SK-N-SH (cell line): ENCODE results near the gene NECTIN1. TPM values are rescaled to one million over a fixed set of nuclear protein-coding genes. Genes with fewer than 3 reads are reported as not detected.

Experiments used
- CTCF ChIA-PET: fragments of 300-600, 350-600 bp; formaldehyde crosslinking; extraction: SDS; loops from one replicate; lab custom pipeline; 2021; lab: Yijun Ruan, JAX
- POLR2A ChIA-PET: fragments of 350-600 bp; sonication (Branson Sonifier 250); formaldehyde crosslinking; extraction: SDS; loops from one replicate; lab custom pipeline; 2020; ENCODE audit warnings: antibody characterized with exemption, inconsistent platforms; lab: Yijun Ruan, JAX
- DNase-seq: peaks from one replicate; pipeline ENCODE4 v3.0.0; 2012
- H2AFZ ChIP-seq: fragments of 200-600 bp; sonication (generic); 2 replicates; pipeline ENCODE4 v1.8.1; 2016; ENCODE audit warnings: antibody characterized with exemption, mild to moderate bottlenecking, low read depth
- H3F3A ChIP-seq: fragments of 200-600 bp; sonication (generic); replicated peaks from 2 replicates; pipeline ENCODE3; 2016; ENCODE audit warnings: antibody characterized with exemption, mild to moderate bottlenecking; ENCODE audit not compliant: insufficient read depth
- H3K27ac ChIP-seq, 2 experiments: fragments of 200-500 bp in 1 of 2; fragments of 200-600 bp in 1 of 2; sonication (Bioruptor generic) in 1 of 2; sonication (generic), shearing (Covaris generic) in 1 of 2; 2 replicates each; pipeline versions ENCODE4 v1.5.1 to v1.6.1; 2014 to 2016; ENCODE audit warnings: low read depth in 2 of 2, inconsistent platforms in 1 of 2, low read length in 1 of 2, mild to moderate bottlenecking in 1 of 2, mixed read lengths in 1 of 2
- H3K27me3 ChIP-seq: fragments of 200-600 bp; sonication (generic), shearing (Covaris generic); 2 replicates; pipeline ENCODE4 v1.6.1; 2016; ENCODE audit warnings: mixed run types; ENCODE audit not compliant: insufficient read depth
- H3K36me3 ChIP-seq, 2 experiments: fragments of 200-500 bp in 1 of 2; fragments of 200-600 bp in 1 of 2; sonication (Bioruptor generic) in 1 of 2; sonication (generic) in 1 of 2; replicated peaks in 1 of 2; 2 replicates each; pipeline versions ENCODE3 to v1.5.1; 2014 to 2016; ENCODE audit warnings: low read length in 1 of 2, mild to moderate bottlenecking in 1 of 2; ENCODE audit not compliant: insufficient read depth in 2 of 2, control insufficient read depth in 1 of 2
- H3K4me1 ChIP-seq, 2 experiments: fragments of 200-500 bp in 1 of 2; fragments of 200-600 bp in 1 of 2; sonication (Bioruptor generic) in 1 of 2; sonication (generic), shearing (Covaris generic) in 1 of 2; 2 replicates each; pipeline versions ENCODE4 v1.5.1 to v1.6.1; 2014 to 2016; ENCODE audit warnings: low read depth in 1 of 2, low read length in 1 of 2, mixed run types in 1 of 2; ENCODE audit not compliant: insufficient read depth in 2 of 2, control insufficient read depth in 1 of 2
- H3K4me2 ChIP-seq: fragments of 200-600 bp; sonication (generic), shearing (Covaris generic); 2 replicates; pipeline ENCODE4 v1.6.1; 2017; ENCODE audit warnings: mixed run types
- H3K4me3 ChIP-seq, 2 experiments: fragments of 200-500 bp in 1 of 2; fragments of 200-600 bp in 1 of 2; sonication (Bioruptor generic) in 1 of 2; sonication (generic), shearing (Covaris generic) in 1 of 2; 2 replicates each; pipeline versions ENCODE4 v1.5.1 to v1.8.1; 2014 to 2016; ENCODE audit warnings: low read depth in 2 of 2, inconsistent platforms in 1 of 2, low read length in 1 of 2, mild to moderate bottlenecking in 1 of 2, mixed read lengths in 1 of 2, moderate library complexity in 1 of 2
- H3K79me2 ChIP-seq: fragments of 200-600 bp; sonication (generic); 2 replicates; pipeline ENCODE4 v1.8.1; 2017; ENCODE audit warnings: mild to moderate bottlenecking; ENCODE audit not compliant: insufficient read depth
- H3K9ac ChIP-seq: fragments of 200-600 bp; sonication (generic); 2 replicates; pipeline ENCODE4 v1.6.1; 2017; ENCODE audit warnings: mixed run types
- H3K9me2 ChIP-seq: fragments of 200-600 bp; sonication (generic); 2 replicates; pipeline ENCODE4 v1.6.1; 2017; ENCODE audit warnings: mixed run types
- H3K9me3 ChIP-seq: fragments of 200-600 bp; sonication (generic); 2 replicates; pipeline ENCODE4 v1.6.1; 2017; ENCODE audit warnings: mixed run types, mild to moderate bottlenecking, moderate library complexity
- H4K20me1 ChIP-seq: fragments of 200-600 bp; sonication (generic); 2 replicates; pipeline ENCODE4 v1.6.1; 2017; ENCODE audit warnings: mild to moderate bottlenecking, mixed run types; ENCODE audit not compliant: insufficient read depth
- CHD2 ChIP-seq: fragments of 150-350 bp; IDR thresholded peaks from 2 replicates; pipeline ENCODE4 v1.6.1; 2018; ENCODE audit warnings: low read length; ENCODE audit not compliant: partially characterized antibody
- FOSL2 ChIP-seq: IDR thresholded peaks from 2 replicates; pipeline ENCODE4 v1.4.0; 2012; ENCODE audit warnings: low read depth, mild to moderate bottlenecking, moderate library complexity, borderline replicate concordance
- GABPA ChIP-seq: IDR thresholded peaks from 2 replicates; pipeline ENCODE4 v1.4.0; 2012; ENCODE audit warnings: low read depth, mild to moderate bottlenecking
- GATA2 ChIP-seq: sonication (generic); formaldehyde crosslinking; IDR thresholded peaks from 2 replicates; pipeline ENCODE4 v1.5.0; 2020; ENCODE audit warnings: mild to moderate bottlenecking, missing genetic modification reagents
- RCOR1 ChIP-seq: fragments of 150-350 bp; IDR thresholded peaks from 2 replicates; pipeline ENCODE4 v1.6.1; 2017; ENCODE audit warnings: antibody characterized with exemption, low read length
- RFX5 ChIP-seq: IDR thresholded peaks from 2 replicates; pipeline ENCODE4 v1.6.1; 2012; ENCODE audit warnings: mild to moderate bottlenecking, improper control_type of control experiment, low read length
- SIN3A ChIP-seq: IDR thresholded peaks from 2 replicates; pipeline ENCODE4 v1.6.1; 2012; ENCODE audit warnings: low read depth, mild to moderate bottlenecking, low read length, moderate library complexity, borderline replicate concordance
- TAF1 ChIP-seq: IDR thresholded peaks from 2 replicates; pipeline ENCODE4 v1.6.1; 2012; ENCODE audit warnings: low read depth, mild to moderate bottlenecking, low read length, moderate library complexity, borderline replicate concordance
- TCF12 ChIP-seq: IDR thresholded peaks from 2 replicates; pipeline ENCODE4 v1.4.0; 2012
- YY1 ChIP-seq: IDR thresholded peaks from 2 replicates; pipeline ENCODE4 v1.4.0; 2012; ENCODE audit warnings: low read depth, mild to moderate bottlenecking
- WGBS: methylation state at CpG from one replicate; pipeline ENCODE4 v1.1.6; 2017; ENCODE audit warnings: low lambda C conversion rate; 5-methylcytosine and 5-hydroxymethylcytosine counted together
- polyA plus RNA-seq, 3 experiments: library from polyadenylated mRNA; depleted of rRNA; stranded (reverse); fragments of >200 nt; gene quantifications; 2 replicates each; pipeline ENCODE4 v1.2.3, GENCODE V29; 2012
- TF ChIP-seq, protein P1 (sequence below): fragments of 150-350 bp; IDR thresholded peaks from 2 replicates; pipeline ENCODE4 v1.6.1; 2016; ENCODE audit warnings: mild to moderate bottlenecking, low read depth, low read length
- TF ChIP-seq, protein P2 (sequence below): IDR thresholded peaks from 2 replicates; pipeline ENCODE4 v1.4.0; 2012; ENCODE audit warnings: low read depth, borderline replicate concordance

Gene NECTIN1
- polyA plus RNA-seq, 1 of the 3 experiments (the other 2 are of a cell fraction): 9.1 TPM

DNA sequence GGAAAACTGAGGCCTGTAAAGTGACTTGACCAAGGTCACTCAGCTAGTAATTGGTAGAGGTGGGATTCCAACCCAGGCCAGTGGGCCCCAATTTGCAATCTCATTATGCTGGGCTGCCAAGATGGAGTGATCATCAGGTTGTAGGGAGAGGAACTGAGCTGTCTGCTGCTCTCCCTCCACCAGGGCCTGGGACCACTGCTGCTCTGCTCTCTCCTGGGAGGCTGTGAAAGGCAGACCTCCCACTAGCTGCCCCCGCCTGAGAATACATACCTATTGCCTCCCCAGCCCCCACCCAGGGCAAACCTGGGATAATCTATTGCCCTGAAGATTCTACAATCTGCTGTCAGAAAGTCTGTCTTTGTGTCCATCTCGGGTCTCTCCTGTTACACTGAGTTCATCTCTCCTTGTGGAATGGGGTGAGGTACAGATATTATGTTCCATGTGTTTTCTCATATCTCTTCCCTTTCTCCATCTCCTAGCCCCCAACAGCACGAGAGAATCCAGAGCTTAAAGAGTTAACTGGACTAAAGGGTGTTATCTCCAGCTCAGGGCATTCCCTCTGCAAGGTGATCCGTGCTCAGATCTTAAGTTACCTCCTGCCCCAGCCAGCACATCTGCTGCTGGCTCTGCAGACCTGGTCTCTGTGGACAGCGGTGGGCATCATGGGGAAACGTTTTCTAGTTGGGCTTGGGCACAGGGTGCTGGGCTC is 5.6 kb downstream of the NECTIN1 start:
- Histone ChIP-seq H3K36me3 (no peaks in the 10 kb centered on the region), H3K4me2 (no peak overlapping the region), H3F3A (no peaks in the 10 kb centered on the region), H2AFZ (no peak overlapping the region), H3K9me3 (no peaks in the 10 kb centered on the region), H3K27ac (peak overlapping the region in 1 of 2 experiments; percentile 50; a peak in 1 of 4 replicates), H3K9ac (no peak overlapping the region), H3K27me3 (no peaks in the 10 kb centered on the region), H3K79me2 (peaks cover 23% of the 10 kb centered on the region), H3K4me3 (no peak overlapping the region; a peak in 1 of 4 replicates), H3K4me1 (peaks cover 15 to 81% of the 10 kb centered on the region in 2 experiments; a peak in 2 of 4 replicates), H4K20me1 (peaks cover 42% of the 10 kb centered on the region), H3K9me2 (no peaks in the 10 kb centered on the region)
- TF ChIP-seq YY1 (no peak), GATA2 (peak; percentile 73)
- no peak for DNase-seq
- ChIA-PET CTCF (interaction anchor here (0.6 to 3.1 kb wide), 11 partner anchors 13 to 403 kb away, joined by 3 to 13 read pairs (median 3); no protein-coding TSS in a partner anchor), POLR2A (interaction anchor here (0.8 to 2.2 kb wide), 6 partner anchors 14 to 169 kb away, joined by 3 to 5 read pairs (median 4); no protein-coding TSS in a partner anchor)
- WGBS: 70% methylated on average over 5 of the region's 6 CpGs

DNA sequence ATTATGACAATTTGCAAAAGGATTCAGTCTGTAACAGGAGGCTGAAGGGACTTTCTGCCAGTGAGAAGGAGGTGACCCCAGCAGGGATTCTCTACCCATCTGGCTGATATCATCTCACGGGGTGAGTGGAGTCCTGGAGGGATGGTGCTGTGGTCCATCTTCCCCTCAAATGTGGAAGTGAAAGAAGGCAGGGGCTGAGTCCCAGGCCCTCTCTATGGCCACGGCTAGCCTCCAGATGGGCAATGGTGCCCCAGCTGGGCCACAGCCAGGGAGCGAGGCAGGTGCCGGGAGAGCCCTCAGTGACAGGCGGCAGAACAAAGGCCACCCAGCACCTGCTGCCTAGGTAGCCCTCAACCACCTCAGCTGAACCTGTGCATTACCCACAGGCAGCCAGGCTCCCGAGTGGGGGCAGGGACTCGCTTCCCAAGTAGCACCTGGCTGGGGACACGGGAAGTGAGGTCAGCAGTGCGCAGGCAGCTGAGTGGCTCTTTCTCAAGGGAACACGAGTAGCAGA is 6.7 kb downstream of the NECTIN1 start:
- CTCF ChIA-PET: interaction anchor here (1.1 to 3.1 kb wide), 11 partner anchors 14 to 386 kb away, joined by 3 to 22 read pairs (median 5); no protein-coding TSS in a partner anchor
- Histone ChIP-seq H3K27ac (peak overlapping the region in 1 of 2 experiments; percentile 78; a peak in 2 of 4 replicates), H3K4me3 (no peak overlapping the region; a peak in 1 of 4 replicates), H3F3A (no peaks in the 10 kb centered on the region), H3K9me3 (no peaks in the 10 kb centered on the region), H3K4me2 (no peak overlapping the region), H3K9ac (no peak overlapping the region), H2AFZ (no peak overlapping the region), H3K4me1 (peaks cover 11 to 90% of the 10 kb centered on the region in 2 experiments; a peak in 2 of 4 replicates), H3K9me2 (no peaks in the 10 kb centered on the region), H3K36me3 (no peaks in the 10 kb centered on the region), H3K79me2 (peaks cover 16% of the 10 kb centered on the region), H3K27me3 (no peaks in the 10 kb centered on the region), H4K20me1 (peaks cover 38% of the 10 kb centered on the region)
- POLR2A ChIA-PET: interaction anchor here (1.8 kb wide), 1 partner anchor 37 kb away, joined by 3 read pairs; no protein-coding TSS in a partner anchor
- DNase-seq: no peak
- 86% methylated on average over 4 of the region's 10 CpGs for WGBS
- TF ChIP-seq, protein P1, sequence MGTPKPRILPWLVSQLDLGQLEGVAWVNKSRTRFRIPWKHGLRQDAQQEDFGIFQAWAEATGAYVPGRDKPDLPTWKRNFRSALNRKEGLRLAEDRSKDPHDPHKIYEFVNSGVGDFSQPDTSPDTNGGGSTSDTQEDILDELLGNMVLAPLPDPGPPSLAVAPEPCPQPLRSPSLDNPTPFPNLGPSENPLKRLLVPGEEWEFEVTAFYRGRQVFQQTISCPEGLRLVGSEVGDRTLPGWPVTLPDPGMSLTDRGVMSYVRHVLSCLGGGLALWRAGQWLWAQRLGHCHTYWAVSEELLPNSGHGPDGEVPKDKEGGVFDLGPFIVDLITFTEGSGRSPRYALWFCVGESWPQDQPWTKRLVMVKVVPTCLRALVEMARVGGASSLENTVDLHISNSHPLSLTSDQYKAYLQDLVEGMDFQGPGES: no peak
- no peak for TF ChIP-seq FOSL2
- TF ChIP-seq RCOR1: no peak
- TF ChIP-seq TAF1: no peak
- no peak for TF ChIP-seq GABPA
- TF ChIP-seq RFX5: no peak
- TF ChIP-seq CHD2: no peak
- TF ChIP-seq, protein P2, sequence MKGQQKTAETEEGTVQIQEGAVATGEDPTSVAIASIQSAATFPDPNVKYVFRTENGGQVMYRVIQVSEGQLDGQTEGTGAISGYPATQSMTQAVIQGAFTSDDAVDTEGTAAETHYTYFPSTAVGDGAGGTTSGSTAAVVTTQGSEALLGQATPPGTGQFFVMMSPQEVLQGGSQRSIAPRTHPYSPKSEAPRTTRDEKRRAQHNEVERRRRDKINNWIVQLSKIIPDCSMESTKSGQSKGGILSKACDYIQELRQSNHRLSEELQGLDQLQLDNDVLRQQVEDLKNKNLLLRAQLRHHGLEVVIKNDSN: no peak
- no peak for TF ChIP-seq TCF12
- no peak for TF ChIP-seq SIN3A
